Tibial nerve (tissue), 4 donors: ENCODE measurements around the gene C10orf71.

Experiments used
- EP300 ChIP-seq, 2 donors: sonication (generic); formaldehyde crosslinking; IDR thresholded peaks; one replicate each; pipeline ENCODE4 v1.6.1; 2017; ENCODE audit warnings: antibody characterized with exemption in 2 of 2, mild to moderate bottlenecking in 1 of 2
- TF ChIP-seq, protein P1 (sequence below), 5 experiments: fragments of 200-600 bp in 3 of 5; fragments of 450-650 bp in 2 of 5; sonication (generic) in 3 of 5; IDR thresholded peaks; one replicate each; pipeline ENCODE4 v1.5.1; 2016 to 2019; ENCODE audit warnings: antibody characterized with exemption in 5 of 5, mild to moderate bottlenecking in 3 of 5, moderate library complexity in 2 of 5

DNA sequence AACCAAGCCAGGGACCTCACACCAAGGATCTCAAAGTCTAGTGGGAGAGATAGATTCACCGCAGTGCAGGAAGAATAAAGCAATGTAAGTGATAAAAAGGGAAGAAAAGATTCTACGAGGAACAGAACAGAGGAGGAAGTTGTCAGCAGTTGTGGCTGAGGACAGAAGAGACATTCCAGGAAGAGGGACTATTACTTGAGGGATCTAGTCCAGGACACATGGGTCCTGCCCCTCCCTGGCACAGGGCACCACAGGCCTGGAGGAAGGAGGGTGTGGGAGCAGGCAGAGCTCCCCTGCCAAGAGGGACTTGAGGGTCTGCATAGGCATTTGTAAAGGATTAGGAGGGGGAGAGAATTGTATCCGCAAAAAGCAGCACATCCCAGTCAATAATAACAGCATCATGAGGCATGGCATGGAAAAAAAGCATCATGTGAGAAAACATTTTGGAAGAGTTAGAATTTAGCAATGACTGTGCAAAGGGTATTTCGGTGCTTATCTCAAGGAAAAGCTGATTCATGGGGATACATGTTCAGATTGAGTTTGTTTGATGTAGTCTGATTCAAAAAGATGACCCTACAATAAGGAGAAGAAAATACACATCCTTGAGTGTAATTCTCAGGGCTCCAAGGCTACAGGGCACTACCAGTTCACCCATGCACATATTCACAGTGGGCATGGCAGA lies 12.7 kb downstream of the C10orf71 start:
- TF ChIP-seq, protein P1, sequence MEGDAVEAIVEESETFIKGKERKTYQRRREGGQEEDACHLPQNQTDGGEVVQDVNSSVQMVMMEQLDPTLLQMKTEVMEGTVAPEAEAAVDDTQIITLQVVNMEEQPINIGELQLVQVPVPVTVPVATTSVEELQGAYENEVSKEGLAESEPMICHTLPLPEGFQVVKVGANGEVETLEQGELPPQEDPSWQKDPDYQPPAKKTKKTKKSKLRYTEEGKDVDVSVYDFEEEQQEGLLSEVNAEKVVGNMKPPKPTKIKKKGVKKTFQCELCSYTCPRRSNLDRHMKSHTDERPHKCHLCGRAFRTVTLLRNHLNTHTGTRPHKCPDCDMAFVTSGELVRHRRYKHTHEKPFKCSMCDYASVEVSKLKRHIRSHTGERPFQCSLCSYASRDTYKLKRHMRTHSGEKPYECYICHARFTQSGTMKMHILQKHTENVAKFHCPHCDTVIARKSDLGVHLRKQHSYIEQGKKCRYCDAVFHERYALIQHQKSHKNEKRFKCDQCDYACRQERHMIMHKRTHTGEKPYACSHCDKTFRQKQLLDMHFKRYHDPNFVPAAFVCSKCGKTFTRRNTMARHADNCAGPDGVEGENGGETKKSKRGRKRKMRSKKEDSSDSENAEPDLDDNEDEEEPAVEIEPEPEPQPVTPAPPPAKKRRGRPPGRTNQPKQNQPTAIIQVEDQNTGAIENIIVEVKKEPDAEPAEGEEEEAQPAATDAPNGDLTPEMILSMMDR (IDR thresholded peaks at IDR 0.05), result no peak
- TF ChIP-seq EP300 (IDR thresholded peaks at IDR 0.05), result no peak
